Ammon's horn (tissue), 1 donor: ENCODE measurements around the gene PTH2R.
A peak's percentile ranks its signal among the peaks of the same experiment; 100 is the strongest.
"Not testable (repeated sequence)": the region's sequence is repeated elsewhere in the genome, so short reads cannot be mapped to it uniquely, and the experiment has no call there.

Experiments used
- DNase-seq: peaks from one replicate; pipeline ENCODE4 v3.0.0-alpha.2; 2016; ENCODE audit warnings: low spot score

The PTH2R gene

DNA sequence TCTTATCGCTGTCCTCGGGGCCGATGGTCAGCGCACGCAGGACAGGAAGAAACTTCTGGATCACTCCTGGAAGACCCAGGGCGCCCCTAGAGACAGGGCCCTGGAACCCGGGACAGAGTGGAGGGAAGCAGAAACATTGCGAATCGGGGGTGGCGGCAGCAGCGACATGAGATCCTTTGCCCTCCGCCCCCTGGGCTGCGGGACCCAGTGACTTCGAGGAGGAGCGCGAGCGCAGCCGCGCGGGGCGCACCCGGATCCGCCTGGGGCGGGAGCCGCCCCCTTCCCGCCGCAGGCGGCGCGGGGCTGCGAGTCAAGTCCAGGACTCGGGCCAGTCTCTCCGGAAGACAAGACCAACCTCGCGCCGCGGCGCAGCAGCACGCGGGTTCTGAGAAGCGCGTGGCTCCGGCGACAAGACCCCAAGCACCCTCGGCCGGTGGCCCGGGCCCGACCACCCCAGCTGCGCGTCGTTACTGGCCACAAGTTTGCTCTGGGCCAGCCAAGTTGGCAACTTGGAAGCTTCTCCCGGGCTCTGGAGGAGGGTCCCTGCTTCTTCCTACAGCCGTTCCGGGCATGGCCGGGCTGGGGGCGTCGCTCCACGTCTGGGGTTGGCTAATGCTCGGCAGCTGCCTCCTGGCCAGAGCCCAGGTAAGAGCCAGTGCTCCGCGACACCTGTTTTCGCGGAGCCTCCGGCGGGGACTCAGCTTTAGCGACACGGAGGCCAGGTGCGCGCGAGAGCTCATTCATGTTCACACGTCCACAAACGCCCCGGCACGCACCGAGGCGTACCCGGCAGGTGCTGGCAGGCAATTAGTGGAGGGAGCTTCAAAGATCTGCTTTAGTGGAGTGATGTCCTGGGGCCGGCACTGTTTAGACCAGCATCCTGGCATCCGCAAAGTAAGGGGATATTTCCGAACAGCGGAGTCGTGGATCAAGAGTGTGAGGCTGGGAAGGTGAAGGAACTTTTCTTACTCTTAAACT, at the start of gene PTH2R:
PTH2R (plus strand) TSS at position 319 of the 978 bp plus-strand sequence; CDS start at position 571, 252 bp downstream.
- DNase-seq: peak; percentile 2

DNA sequence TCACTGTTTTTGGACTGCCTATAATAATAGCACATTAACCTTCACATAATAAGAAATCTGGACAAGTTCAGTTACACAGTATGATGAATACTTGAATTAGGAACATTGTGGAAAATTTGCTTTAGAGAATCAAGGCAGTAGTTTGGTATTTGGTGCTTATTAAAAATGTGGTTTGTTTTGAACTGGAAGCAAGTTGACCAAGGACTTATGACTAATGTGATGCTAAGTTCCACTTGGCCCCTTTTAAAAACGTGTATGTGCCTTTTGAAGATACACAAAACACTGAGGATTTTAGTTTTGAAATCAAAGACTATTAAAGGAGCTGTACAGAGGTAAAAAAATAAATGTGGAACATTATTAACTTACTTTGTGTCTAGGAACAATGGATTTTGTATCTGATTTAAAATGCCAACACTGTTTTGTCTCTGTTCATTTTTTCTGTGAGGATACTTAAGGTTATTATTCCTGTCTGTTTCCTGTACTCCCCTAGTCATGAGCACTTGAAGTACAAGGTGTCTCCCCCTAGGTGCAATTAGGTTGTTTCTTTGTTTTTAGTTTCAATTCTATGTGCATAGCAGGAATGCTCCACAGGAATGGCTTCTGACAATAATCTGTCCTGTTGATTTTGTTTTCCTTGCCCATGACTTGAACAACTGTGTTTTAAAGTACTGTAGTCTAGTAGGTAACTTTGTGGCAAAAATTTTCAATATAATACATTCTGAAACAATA, 49.6 kb upstream of the PTH2R start:
- no peak for DNase-seq

DNA sequence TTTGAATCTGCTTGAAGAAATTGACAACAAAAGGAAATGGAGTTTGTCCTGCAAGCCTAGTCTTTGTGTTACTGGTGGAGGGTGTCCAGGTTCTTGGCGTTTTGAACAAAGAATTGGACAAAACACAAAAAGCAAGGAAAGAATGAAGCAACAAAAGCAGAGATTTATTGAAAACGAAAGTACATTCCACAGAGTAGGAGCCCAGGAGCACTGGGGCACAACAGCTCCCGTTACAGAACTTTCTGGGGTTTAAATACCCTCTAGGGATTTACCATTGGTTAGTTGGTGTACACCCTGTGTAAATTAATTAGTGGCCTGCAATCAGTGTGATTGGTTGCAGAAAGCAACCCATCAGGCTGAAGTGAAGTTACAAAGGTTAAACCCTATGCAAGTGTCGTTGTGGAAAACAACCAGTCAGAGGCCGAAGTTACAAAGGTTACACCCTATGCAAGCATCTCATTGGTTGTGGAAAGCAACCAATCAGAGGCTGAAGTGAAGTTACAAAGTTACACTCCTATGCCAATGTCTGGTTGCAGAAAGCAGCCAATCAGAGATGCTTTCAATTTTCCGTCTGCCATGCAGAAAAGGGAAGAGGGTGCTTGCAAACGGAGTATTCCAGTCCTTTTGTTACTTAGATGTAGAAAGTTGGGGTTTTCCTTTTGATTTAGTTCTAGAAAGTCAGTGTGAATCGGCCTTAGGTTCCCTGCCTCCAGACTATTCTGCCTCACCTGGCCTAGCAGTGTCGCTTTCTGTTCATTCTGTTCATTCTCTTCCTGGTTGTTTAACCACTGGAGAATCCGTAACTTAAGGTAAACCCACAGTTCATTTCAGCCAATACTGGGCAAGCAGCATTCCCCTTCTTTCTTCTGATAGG, 47.6 kb upstream of the PTH2R start:
- no peak for DNase-seq

DNA sequence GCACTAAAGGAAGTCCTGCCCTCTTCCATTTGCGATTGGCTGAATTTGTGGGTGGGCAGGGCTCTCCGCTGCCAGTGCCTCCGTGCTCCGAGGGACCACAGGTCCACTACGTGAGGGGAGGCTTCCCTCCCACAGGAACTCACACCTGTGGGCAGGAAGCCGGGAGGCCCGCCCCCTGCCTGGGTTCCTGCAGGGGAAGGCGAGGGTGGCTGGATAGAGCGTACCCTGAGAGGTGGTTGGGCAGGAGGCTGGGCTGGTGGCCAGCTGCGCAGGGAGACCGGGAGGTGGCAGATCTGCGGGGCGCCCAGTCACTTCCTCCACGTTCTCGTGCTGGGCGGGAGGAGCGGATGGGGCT, 47.0 kb upstream of the PTH2R start:
- DNase-seq: peak; percentile 56

GRCh38 chr2:208360259-208361076, 46.1 kb upstream of the PTH2R start:
- peak; percentile 40 for DNase-seq

- DNase-seq: no peak
These were observed 45.5 kb upstream of the PTH2R start for GRCh38 chr2:208361077-208361441.

- DNase-seq: no peak
These were observed 43.1 kb upstream of the PTH2R start for GRCh38 chr2:208363485-208363884.

GRCh38 chr2:208366215-208367127, 40.1 kb upstream of the PTH2R start:
- DNase-seq: no peak

DNA sequence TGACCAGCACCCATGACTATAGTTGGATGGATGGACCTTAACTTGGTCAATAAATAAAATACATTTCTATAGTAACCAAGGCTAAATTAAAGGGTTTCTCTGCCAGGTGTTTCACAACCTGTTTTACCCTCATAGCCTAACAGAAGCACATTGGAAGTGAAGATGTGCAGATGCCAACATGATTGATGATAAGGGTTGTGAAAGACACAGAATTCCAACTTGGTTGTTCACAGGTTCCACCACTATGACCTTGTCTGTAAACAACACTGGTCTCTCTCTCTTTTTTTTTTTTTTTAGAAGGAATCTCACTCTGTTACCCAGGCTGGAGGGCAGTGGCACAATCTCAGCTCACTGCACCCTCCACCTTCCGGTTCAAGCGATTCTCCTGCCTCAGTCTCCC, 37.5 kb upstream of the PTH2R start:
- DNase-seq: no peak

DNA sequence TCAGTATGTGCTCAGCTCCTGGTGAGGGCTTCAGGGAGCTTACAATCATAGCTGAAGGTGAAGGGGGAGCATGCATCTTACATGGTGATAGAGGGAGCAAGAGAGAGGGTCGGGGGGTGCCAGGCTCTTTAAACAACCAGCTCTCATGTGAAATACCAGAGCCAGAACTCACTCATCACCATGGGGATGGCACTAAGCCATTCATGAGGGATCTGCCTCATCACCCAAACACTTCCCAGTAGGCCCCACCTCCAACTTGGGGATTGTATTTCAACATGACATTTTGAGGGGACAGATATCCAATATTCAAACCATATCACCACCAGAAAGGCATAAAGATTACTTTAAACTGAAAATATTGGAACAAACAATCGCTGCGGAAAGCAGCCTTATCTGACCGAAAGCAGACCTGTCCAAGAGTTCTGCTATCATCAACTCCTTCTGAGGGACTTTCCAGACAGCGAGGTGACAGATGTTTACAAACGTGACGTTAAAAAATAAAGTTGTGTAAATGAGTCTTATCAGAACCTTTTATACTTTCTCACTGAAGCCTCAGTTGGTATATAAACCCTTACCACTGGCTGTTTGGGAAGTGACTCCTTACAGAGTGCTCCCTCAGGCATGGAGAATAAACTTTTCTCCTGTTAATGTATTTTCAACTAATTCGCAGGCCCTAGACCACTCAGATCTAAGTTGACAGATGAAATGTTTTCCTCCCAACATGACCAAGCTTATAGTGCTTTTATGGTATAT, 35.5 kb upstream of the PTH2R start:
- DNase-seq: no peak

GRCh38 chr2:208371634-208371935, 35.0 kb upstream of the PTH2R start:
- no peak for DNase-seq

DNA sequence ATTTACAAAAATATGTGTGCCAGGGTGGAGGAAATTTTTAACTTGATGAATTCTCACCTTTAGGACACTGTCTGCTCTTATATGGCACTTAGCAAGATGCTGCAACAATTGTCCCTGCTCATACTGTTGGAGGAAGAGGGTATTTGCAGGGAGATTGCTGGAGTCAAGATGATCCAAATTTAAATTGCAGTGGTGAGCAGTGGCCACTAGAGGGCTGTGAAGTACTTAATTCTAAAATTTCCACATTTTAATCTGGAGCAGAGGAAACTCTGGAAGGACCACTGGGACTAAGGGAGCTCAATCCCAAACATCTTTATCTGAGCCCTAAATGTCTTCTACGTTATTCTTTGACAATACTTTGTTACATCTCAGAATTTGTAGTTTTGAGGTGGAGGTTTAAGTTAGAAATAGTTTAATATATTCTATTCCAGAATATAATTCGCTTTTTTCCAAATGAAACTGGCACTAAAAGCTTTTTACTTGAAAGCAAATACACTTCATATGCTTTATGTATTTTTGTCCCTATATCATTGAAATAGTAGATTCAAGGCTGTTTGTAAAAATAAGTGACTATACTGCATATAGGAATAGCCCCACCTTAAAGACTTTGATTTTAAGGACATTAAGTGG, 33.0 kb upstream of the PTH2R start:
- DNase-seq: peak; percentile 63

- no peak for DNase-seq
These were observed 31.0 kb upstream of the PTH2R start for GRCh38 chr2:208375491-208376068.

DNA sequence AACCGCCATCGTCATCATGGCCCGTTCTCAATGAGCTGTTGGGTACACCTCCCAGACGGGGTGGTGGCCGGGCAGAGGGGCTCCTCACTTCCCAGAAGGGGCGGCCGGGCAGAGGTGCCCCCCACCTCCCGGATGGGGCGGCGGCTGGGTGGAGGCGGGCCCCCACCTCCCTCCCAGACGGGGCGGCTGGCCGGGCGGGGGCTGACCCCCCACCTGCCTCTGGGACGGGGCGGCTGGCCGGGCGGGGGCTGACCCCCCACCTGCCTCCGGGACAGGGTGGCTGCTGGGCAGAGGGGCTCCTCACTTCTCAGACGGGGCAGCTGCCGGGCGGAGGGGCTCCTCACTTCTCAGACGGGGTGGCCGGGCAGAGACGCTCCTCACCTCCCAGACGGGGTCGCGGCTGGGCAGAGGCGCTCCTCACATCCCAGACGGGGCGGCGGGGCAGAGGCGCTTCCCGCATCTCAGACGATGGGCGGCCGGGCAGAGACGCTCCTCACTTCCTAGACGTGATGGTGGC, 29.2 kb upstream of the PTH2R start:
- DNase-seq: not testable (repeated sequence)

GRCh38 chr2:208379192-208379591, 27.4 kb upstream of the PTH2R start:
- no peak for DNase-seq

GRCh38 chr2:208384637-208385036, 22.0 kb upstream of the PTH2R start:
- no peak for DNase-seq

DNA sequence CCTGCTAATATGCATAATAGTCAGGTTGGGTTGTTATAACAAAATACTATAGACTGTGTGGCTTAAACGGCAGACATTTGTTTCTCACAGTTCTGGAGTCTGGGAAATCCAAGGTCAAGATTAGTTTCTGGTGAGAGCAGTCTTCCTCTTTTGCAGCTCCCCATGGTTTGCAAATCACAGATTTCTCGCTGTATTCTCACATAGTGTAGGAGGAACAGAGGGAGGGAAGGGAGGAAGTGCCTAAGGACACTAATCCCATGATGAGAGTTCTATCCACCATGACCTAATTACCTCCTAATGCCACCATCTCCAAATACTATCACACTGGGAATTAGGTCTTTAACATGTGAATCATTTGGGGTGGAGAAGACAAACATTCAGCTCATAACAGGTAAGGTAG, 20.1 kb upstream of the PTH2R start:
- DNase-seq: no peak

DNA sequence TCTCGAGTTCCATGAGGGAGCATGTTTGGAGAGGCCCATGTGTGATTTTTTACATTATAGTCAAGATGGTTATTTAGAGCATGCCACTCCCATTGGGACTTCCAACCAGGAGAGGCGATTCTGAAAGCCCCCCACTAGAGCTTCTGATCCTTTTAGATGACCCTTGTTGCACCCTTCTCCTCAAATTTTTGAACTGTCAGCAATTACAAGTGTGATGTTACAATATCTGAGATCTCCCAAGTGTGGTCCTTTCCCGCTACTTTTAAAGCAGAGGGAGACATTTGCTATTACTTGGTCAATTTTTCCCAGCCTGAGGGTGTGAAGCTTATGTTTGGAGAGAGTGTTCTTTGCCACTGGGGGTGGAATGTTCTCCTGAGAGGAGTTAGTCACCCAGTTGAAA, 16.7 kb upstream of the PTH2R start:
- no peak for DNase-seq

- DNase-seq: no peak
These were observed 14.3 kb upstream of the PTH2R start for GRCh38 chr2:208392300-208392699.
